Measurements from ENCODE around the gene SCN4A. TPM values are rescaled to one million over a fixed set of nuclear protein-coding genes. Genes with fewer than 3 reads are reported as not detected.
A peak's percentile ranks its signal among the peaks of the same experiment; 100 is the strongest.

SCN4A gene
- total and polyA plus RNA-seq, 2 of the 13 experiments (the other 11 are each of a cell fraction or from before 2014, with no cell fraction given) = 0.02 to 0.03 TPM

- peak; percentile 24; the same call in 1 of the 2 replicates for TF ChIP-seq MNT (IDR thresholded peaks at IDR 0.05)
- peak; percentile 90 for TF ChIP-seq ZBTB43 (CRISPR knock-in tag; conservative IDR thresholded peaks at IDR 0.05)
- 0 out of 2 replicates have a peak, but pooled peaks have one; percentile 78 for TF ChIP-seq ZNF207 (IDR thresholded peaks at IDR 0.05; ENCODE audit: borderline replicate concordance)
- TF ChIP-seq RARA (CRISPR knock-in tag; IDR thresholded peaks at IDR 0.05) = 0 out of 2 replicates have a peak, but pooled peaks have one; percentile 13
- TF ChIP-seq AGO1 (IDR thresholded peaks at IDR 0.05; ENCODE audit: low read depth, low read length, poor library complexity, severe bottlenecking) = no peak
- no peak for TF ChIP-seq KAT2B (IDR thresholded peaks at IDR 0.05; ENCODE audit: borderline replicate concordance, low read depth, low read length)
Observed at GRCh38 chr17:63999680-64000531, 27.2 kb upstream of the SCN4A start (continued).

All from HepG2 (cell line).